Breast epithelium (tissue), 3 donors: ENCODE results near the gene BCAS3.

Experiments used
- CTCF ChIP-seq, 3 donors: fragments of 450-650 bp; IDR thresholded peaks; one replicate each; pipeline ENCODE4 v1.5.1; 2016 to 2017; ENCODE audit warnings: antibody characterized with exemption in 3 of 3, mild to moderate bottlenecking in 3 of 3, moderate library complexity in 3 of 3
- POLR2AphosphoS5 ChIP-seq, 3 donors: sonication (generic); formaldehyde crosslinking; IDR thresholded peaks; one replicate each; pipeline ENCODE4 v1.6.1; 2017; ENCODE audit warnings: antibody characterized with exemption in 3 of 3

GRCh38 chr17:60952747-60953146 is 275.1 kb downstream of the BCAS3 start:
- TF ChIP-seq CTCF (IDR thresholded peaks at IDR 0.05) = no peak
- no peak for TF ChIP-seq POLR2AphosphoS5 (IDR thresholded peaks at IDR 0.05)
